Measurements from ENCODE around the gene CCZ1. TPM values are rescaled to one million over a fixed set of nuclear protein-coding genes. Genes with fewer than 3 reads are reported as not detected.
A peak's percentile ranks its signal among the peaks of the same experiment; 100 is the strongest.
"Not testable (repeated sequence)": the region's sequence is repeated elsewhere in the genome, so short reads cannot be mapped to it uniquely, and the experiment has no call there.

CCZ1 gene
- total and polyA plus RNA-seq, 9 of the 15 experiments (the other 6 are each of a cell fraction or from before 2014, with no cell fraction given): 34.5 to 94.6 (median 78.1) TPM

GRCh38 chr7:5870311-5870710 lies 28.2 kb upstream of the CCZ1 start:
- Histone ChIP-seq H4K20me1 (replicated peaks; ENCODE audit: control insufficient read depth, insufficient read depth, low read length) (no peaks in the 10 kb centered on the region), H3K9ac (ENCODE audit: insufficient read depth in 1 of 2, low read depth in 2 of 2, low read length in 2 of 2) (no peak overlapping the region), H3K4me1 (replicated peaks in 1 of 2; ENCODE audit: control insufficient read depth in 2 of 2, insufficient read depth in 2 of 2, low read length in 2 of 2) (no peaks in the 10 kb centered on the region; a peak in 1 of 5 replicates), H3K9me3 (replicated peaks; ENCODE audit: control insufficient read depth, insufficient read depth, low read depth, low read length) (no peaks in the 10 kb centered on the region), H3K4me3 (no peak overlapping the region), H3K9me1 (ENCODE audit: control insufficient read depth, insufficient read depth, low read length) (no peaks in the 10 kb centered on the region), H2AFZ (ENCODE audit: low read depth, low read length) (no peak overlapping the region), H3K27me3 (ENCODE audit: control insufficient read depth in 2 of 2, insufficient read depth in 2 of 2, low read length in 2 of 2) (peaks cover 4 to 16% of the 10 kb centered on the region in 2 experiments; a peak in 3 of 5 replicates), H3K79me2 (ENCODE audit: control insufficient read depth, insufficient read depth, low read length) (no peaks in the 10 kb centered on the region), H3K36me3 (ENCODE audit: control insufficient read depth, insufficient read depth, low read length) (no peaks in the 10 kb centered on the region), H3K27ac (ENCODE audit: extremely low read depth, low read depth, low read length) (no peak overlapping the region), H3K4me2 (ENCODE audit: insufficient read depth, low read length) (no peak overlapping the region)
- DNase-seq (ENCODE audit: extremely low read depth in 1 of 4, low spot score in 3 of 4) (no peak), ATAC-seq (no peak), FAIRE-seq (no peak)
- intact Hi-C loops (cut with micrococcal nuclease): no loop called here
- CTCF ChIA-PET (ENCODE audit: low intra/inter-chr PET ratio): no interaction called here
- WGBS (ENCODE audit: insufficient coverage, low coverage, missing lambda C conversion rate): 3% methylated on average over 2 of the region's 2 CpGs
- TF ChIP-seq NFE2 (IDR thresholded peaks at IDR 0.05; ENCODE audit: low read depth) (no peak), HCFC1 (IDR thresholded peaks at IDR 0.05; ENCODE audit: low read depth, low read length) (no peak), HSF4 (CRISPR knock-in tag; IDR thresholded peaks at IDR 0.05; ENCODE audit: borderline replicate concordance) (no peak), ARNT (IDR thresholded peaks at IDR 0.05) (no peak), RB1 (IDR thresholded peaks at IDR 0.05; ENCODE audit: low read depth) (no peak)
- in situ Hi-C loops (cut with MboI): loop anchor here (25.0 kb wide), 1 partner anchor 117 kb away; no protein-coding TSS in a partner anchor
- BruUV-seq (replicated peaks): no TSS peak
- POLR2A ChIA-PET: no interaction called here

DNA sequence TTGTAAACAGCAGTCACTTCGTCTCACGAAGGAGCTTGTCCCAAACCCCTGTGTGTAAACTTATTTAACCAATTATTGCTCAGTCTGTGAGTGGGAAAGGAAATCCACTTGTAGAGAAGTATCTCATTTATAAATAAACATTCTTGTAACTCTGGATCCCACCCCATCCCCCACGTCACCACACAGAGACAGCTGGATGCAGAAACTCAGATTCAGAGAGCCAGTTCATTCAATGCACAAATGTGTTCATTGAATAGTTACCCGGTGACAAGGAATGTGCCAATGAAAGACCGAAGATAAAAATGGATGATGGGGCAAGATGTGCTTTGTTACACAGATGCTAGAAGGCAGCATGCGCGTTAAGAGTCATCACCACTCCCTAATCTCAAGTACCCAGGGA lies 26.2 kb upstream of the CCZ1 start:
- H3K27ac ChIP-seq (ENCODE audit: extremely low read depth, low read depth, low read length): no peak overlapping the region
- FAIRE-seq (no peak), DNase-seq (ENCODE audit: extremely low read depth in 1 of 4, low spot score in 3 of 4) (no peak), ATAC-seq (no peak)
- no peaks in the 10 kb centered on the region for H3K36me3 ChIP-seq (ENCODE audit: control insufficient read depth, insufficient read depth, low read length)
- TF ChIP-seq HNRNPL (IDR thresholded peaks at IDR 0.05; ENCODE audit: low read depth, low read length): no peak
- no peak for TF ChIP-seq RBM17 (IDR thresholded peaks at IDR 0.05; ENCODE audit: borderline replicate concordance, low read depth, low read length)
- H3K27me3 ChIP-seq (ENCODE audit: control insufficient read depth in 2 of 2, insufficient read depth in 2 of 2, low read length in 2 of 2): peaks cover 2 to 16% of the 10 kb centered on the region in 2 experiments; a peak in 2 of 5 replicates
- no peaks in the 10 kb centered on the region for H3K79me2 ChIP-seq (ENCODE audit: control insufficient read depth, insufficient read depth, low read length)
- BruUV-seq (replicated peaks): no TSS peak
- H2AFZ ChIP-seq (ENCODE audit: low read depth, low read length): no peak overlapping the region
- in situ Hi-C loops (cut with MboI) (loop anchor here (25.0 kb wide), 1 partner anchor 115 kb away; no protein-coding TSS in a partner anchor), intact Hi-C loops (cut with micrococcal nuclease) (no loop called here)
- H3K9ac ChIP-seq (ENCODE audit: insufficient read depth in 1 of 2, low read depth in 2 of 2, low read length in 2 of 2): no peak overlapping the region
- 3% methylated on average over 7 of the region's 7 CpGs for WGBS (ENCODE audit: insufficient coverage, low coverage, missing lambda C conversion rate)
- no peaks in the 10 kb centered on the region for H4K20me1 ChIP-seq (replicated peaks; ENCODE audit: control insufficient read depth, insufficient read depth, low read length)
- H3K4me3 ChIP-seq: no peak overlapping the region
- ChIA-PET POLR2A (no interaction called here), CTCF (ENCODE audit: low intra/inter-chr PET ratio) (no interaction called here)
- no peak overlapping the region for H3K4me2 ChIP-seq (ENCODE audit: insufficient read depth, low read length)
- H3K9me3 ChIP-seq (replicated peaks; ENCODE audit: control insufficient read depth, insufficient read depth, low read depth, low read length): no peaks in the 10 kb centered on the region
- H3K9me1 ChIP-seq (ENCODE audit: control insufficient read depth, insufficient read depth, low read length): no peaks in the 10 kb centered on the region
- H3K4me1 ChIP-seq (replicated peaks in 1 of 2; ENCODE audit: control insufficient read depth in 2 of 2, insufficient read depth in 2 of 2, low read length in 2 of 2): no peaks in the 10 kb centered on the region; a peak in 1 of 5 replicates

DNA sequence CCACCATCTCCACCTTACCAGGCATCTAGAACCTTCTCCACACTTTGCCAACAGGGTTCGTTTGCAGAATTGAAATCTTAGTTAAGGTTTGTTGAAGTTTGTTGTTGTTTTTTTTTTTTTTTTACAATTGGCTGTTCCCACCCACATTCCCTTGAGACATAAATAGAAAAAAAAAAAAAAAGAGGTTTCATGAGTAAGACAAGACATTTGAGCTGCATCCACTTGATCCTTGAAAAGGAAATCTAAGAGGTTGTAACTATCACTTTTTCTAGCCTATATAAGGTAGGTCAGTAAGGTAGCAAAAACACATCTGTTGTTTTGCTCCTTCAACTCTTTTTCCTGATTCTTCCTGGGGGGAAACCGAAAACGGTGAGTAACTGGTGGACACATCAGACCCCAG lies 18.9 kb upstream of the CCZ1 start:
- H3K4me3 ChIP-seq; H3K4me2 ChIP-seq (ENCODE audit: insufficient read depth, low read length); FAIRE-seq; POLR2A ChIA-PET; H3K27ac ChIP-seq (ENCODE audit: extremely low read depth, low read depth, low read length); in situ Hi-C loops (cut with MboI); H3K27me3 ChIP-seq (ENCODE audit: control insufficient read depth in 2 of 2, insufficient read depth in 2 of 2, low read length in 2 of 2); intact Hi-C loops (cut with micrococcal nuclease); ATAC-seq; BruUV-seq (replicated peaks); CTCF ChIA-PET (ENCODE audit: low intra/inter-chr PET ratio); H3K9me1 ChIP-seq (ENCODE audit: control insufficient read depth, insufficient read depth, low read length); DNase-seq (ENCODE audit: extremely low read depth in 1 of 4, low spot score in 3 of 4); H3K4me1 ChIP-seq (replicated peaks in 1 of 2; ENCODE audit: control insufficient read depth in 2 of 2, insufficient read depth in 2 of 2, low read length in 2 of 2); H4K20me1 ChIP-seq (replicated peaks; ENCODE audit: control insufficient read depth, insufficient read depth, low read length); H3K79me2 ChIP-seq (ENCODE audit: control insufficient read depth, insufficient read depth, low read length); H3K9ac ChIP-seq (ENCODE audit: insufficient read depth in 1 of 2, low read depth in 2 of 2, low read length in 2 of 2); H3K9me3 ChIP-seq (replicated peaks; ENCODE audit: control insufficient read depth, insufficient read depth, low read depth, low read length); H3K36me3 ChIP-seq (ENCODE audit: control insufficient read depth, insufficient read depth, low read length): not testable (repeated sequence)
- 6% methylated on average over 3 of the region's 3 CpGs for WGBS (ENCODE audit: insufficient coverage, low coverage, missing lambda C conversion rate)
- peak overlapping the region; percentile 58; the same call in 1 of the 2 replicates for H2AFZ ChIP-seq (ENCODE audit: low read depth, low read length)

Data from K562 (cell line).